A673 (cell line): Measurements from ENCODE around the gene CAPN2. TPM values are rescaled to one million over a fixed set of nuclear protein-coding genes. Genes with fewer than 3 reads are reported as not detected.
A peak's percentile ranks its signal among the peaks of the same experiment; 100 is the strongest.
"Not testable (repeated sequence)": the region's sequence is repeated elsewhere in the genome, so short reads cannot be mapped to it uniquely, and the experiment has no call there.

ENCODE experiments used
- BruUV-seq: library from RNA; stranded (reverse); fragments of 400-500 nt; replicated peaks from 2 replicates; lab custom pipeline; 2021; lab: Mats Ljungman, UMichigan
- CTCF ChIA-PET: fragments of 300-600 bp; sonication (Branson Sonifier 250); formaldehyde crosslinking; loops from one replicate; lab custom pipeline; 2022; ENCODE audit warnings: antibody characterized with exemption; lab: Charles Lee
- POLR2A ChIA-PET: fragments of 300-600 bp; sonication (Branson Sonifier 250); formaldehyde crosslinking; loops from one replicate; lab custom pipeline; 2022; ENCODE audit warnings: antibody characterized with exemption; ENCODE audit not compliant: low non-redundant PET; lab: Charles Lee
- DNase-seq: peaks from one replicate; pipeline ENCODE4 v3.0.0-alpha.2; 2015; ENCODE audit warnings: low spot score
- H3K27ac ChIP-seq: fragments of 200-600 bp; sonication (generic); 2 replicates; pipeline ENCODE4 v1.5.1; 2016; ENCODE audit warnings: mixed run types, low read depth, mild to moderate bottlenecking, mixed read lengths, antibody characterized with exemption, low read length; ENCODE audit not compliant: poor library complexity, severe bottlenecking
- H3K27me3 ChIP-seq: fragments of 200-600 bp; sonication (generic); replicated peaks from 2 replicates; pipeline ENCODE4 v1.6.1; 2017; ENCODE audit warnings: mixed run types, low read depth, mild to moderate bottlenecking, mixed read lengths, antibody characterized with exemption, low read length; ENCODE audit not compliant: insufficient read depth, poor library complexity
- H3K36me3 ChIP-seq: fragments of 200-600 bp; sonication (generic); 2 replicates; pipeline ENCODE4 v1.6.1; 2016; ENCODE audit warnings: mixed run types, mild to moderate bottlenecking, mixed read lengths, antibody characterized with exemption, low read length; ENCODE audit not compliant: insufficient read depth, poor library complexity, severe bottlenecking
- H3K4me1 ChIP-seq: fragments of 200-600 bp; sonication (generic); 2 replicates; pipeline ENCODE4 v1.6.1; 2017; ENCODE audit warnings: mixed run types, mild to moderate bottlenecking, mixed read lengths, antibody characterized with exemption, low read length; ENCODE audit not compliant: insufficient read depth, poor library complexity, severe bottlenecking
- H3K4me3 ChIP-seq: fragments of 200-600 bp; sonication (generic); 2 replicates; pipeline ENCODE4 v1.5.1; 2016; ENCODE audit warnings: low read depth, mixed run types, mild to moderate bottlenecking, mixed read lengths, low read length; ENCODE audit not compliant: poor library complexity, severe bottlenecking
- H3K9me3 ChIP-seq: fragments of 200-600 bp; sonication (generic); 2 replicates; pipeline ENCODE4 v1.6.1; 2016; ENCODE audit warnings: mixed run types, low read depth, mild to moderate bottlenecking, mixed read lengths, antibody characterized with exemption, low read length; ENCODE audit not compliant: poor library complexity, severe bottlenecking
- CTCF ChIP-seq: fragments of 300-800, 200-600 bp; sonication (generic); conservative IDR thresholded peaks from 2 replicates; pipeline ENCODE4 v1.5.1; 2017; ENCODE audit warnings: low read depth, mild to moderate bottlenecking, antibody characterized with exemption, low read length, moderate library complexity, mixed read lengths
- EZH2 ChIP-seq: fragments of 200-600 bp; sonication (generic); IDR thresholded peaks from 2 replicates; pipeline ENCODE4 v1.6.1; 2017; ENCODE audit warnings: borderline replicate concordance, low read depth, mild to moderate bottlenecking, mixed read lengths, antibody characterized with exemption, low read length; ENCODE audit not compliant: poor library complexity, severe bottlenecking
- intact Hi-C: fragments of 100-400 bp; cut with micrococcal nuclease; formaldehyde crosslinking; loops from one replicate; pipeline ENCODE4 v1.10.0; 2022; ENCODE audit not compliant: unreplicated experiment
- total RNA-seq: library from RNA; stranded (reverse); gene quantifications from 2 replicates; pipeline ENCODE4 v1.2.3, GENCODE V29; 2021

The CAPN2 gene
- total RNA-seq, 1 experiment from 2014 or later: 137 TPM

- Histone ChIP-seq H3K27ac (peak overlapping the region; percentile 18), H3K27me3 (no peaks in the 10 kb centered on the region), H3K4me1 (peaks cover 33% of the 10 kb centered on the region), H3K4me3 (no peak overlapping the region), H3K36me3 (peaks cover 4% of the 10 kb centered on the region), H3K9me3 (no peaks in the 10 kb centered on the region)
- POLR2A ChIA-PET: no interaction called here
- DNase-seq: no peak
- no TSS peak for BruUV-seq
- intact Hi-C loops: no loop called here
- CTCF ChIA-PET: no interaction called here
- no peak for TF ChIP-seq CTCF
- TF ChIP-seq EZH2: no peak
Measured at GRCh38 chr1:223732993-223733798, 20.9 kb downstream of the CAPN2 start.

GRCh38 chr1:223733898-223734852, 21.8 kb downstream of the CAPN2 start:
- H3K27ac ChIP-seq: peak overlapping the region; percentile 18
- BruUV-seq: no TSS peak
- H3K27me3 ChIP-seq: no peaks in the 10 kb centered on the region
- no peak overlapping the region for H3K4me3 ChIP-seq
- H3K4me1 ChIP-seq: peaks cover 38% of the 10 kb centered on the region
- intact Hi-C loops: no loop called here
- no peak for DNase-seq
- H3K9me3 ChIP-seq: no peaks in the 10 kb centered on the region
- ChIA-PET CTCF (no interaction called here), POLR2A (interaction anchor here (0.6 kb wide), 1 partner anchor 27 kb away, joined by 24 read pairs; no protein-coding TSS in a partner anchor)
- H3K36me3 ChIP-seq: no peaks in the 10 kb centered on the region
- no peak for TF ChIP-seq EZH2
- TF ChIP-seq CTCF: no peak

- POLR2A ChIA-PET, H3K4me3 ChIP-seq, CTCF ChIA-PET, H3K9me3 ChIP-seq, H3K36me3 ChIP-seq, H3K27me3 ChIP-seq, DNase-seq, intact Hi-C loops, H3K27ac ChIP-seq, BruUV-seq: not testable (repeated sequence)
- H3K4me1 ChIP-seq: peaks cover 31% of the 10 kb centered on the region
Measured at GRCh38 chr1:223736638-223737037, 24.3 kb downstream of the CAPN2 start.
